ENCODE results near the gene DAAM2.

Gene DAAM2

DNA sequence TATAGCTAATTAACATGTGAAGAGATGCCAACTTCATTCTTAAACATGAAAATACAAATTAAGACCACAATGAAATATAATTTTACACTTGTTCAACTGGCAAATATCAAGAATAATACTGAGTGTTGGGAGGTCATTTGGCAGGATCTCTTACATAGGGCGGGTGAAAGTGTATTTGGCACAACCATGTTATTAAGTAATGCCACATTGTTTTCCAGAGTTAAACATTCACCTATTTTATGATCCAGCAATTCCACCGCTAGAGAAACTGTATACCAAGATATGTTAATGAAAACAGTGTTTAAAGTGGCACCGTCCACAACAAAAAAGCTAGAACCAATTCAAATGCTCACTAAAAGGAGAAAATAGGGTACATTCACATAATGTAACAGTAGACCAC, 128.0 kb downstream of the DAAM2 start:
- Histone ChIP-seq H3K27ac (ENCODE audit: low read depth, low read length) (no peak overlapping the region), H3K4me3 (ENCODE audit: low read depth, low read length) (no peak overlapping the region), H3K9ac (ENCODE audit: low read length) (no peak overlapping the region), H3K27me3 (ENCODE audit: control insufficient read depth, insufficient read depth, low read length) (no peaks in the 10 kb centered on the region), H3K9me3 (ENCODE audit: control insufficient read depth, insufficient read depth, low read depth, low read length) (no peaks in the 10 kb centered on the region), H3K4me1 (ENCODE audit: control insufficient read depth, insufficient read depth, low read length) (no peaks in the 10 kb centered on the region), H3K36me3 (ENCODE audit: control insufficient read depth, insufficient read depth, low read length) (peaks cover 30% of the 10 kb centered on the region)

DNA sequence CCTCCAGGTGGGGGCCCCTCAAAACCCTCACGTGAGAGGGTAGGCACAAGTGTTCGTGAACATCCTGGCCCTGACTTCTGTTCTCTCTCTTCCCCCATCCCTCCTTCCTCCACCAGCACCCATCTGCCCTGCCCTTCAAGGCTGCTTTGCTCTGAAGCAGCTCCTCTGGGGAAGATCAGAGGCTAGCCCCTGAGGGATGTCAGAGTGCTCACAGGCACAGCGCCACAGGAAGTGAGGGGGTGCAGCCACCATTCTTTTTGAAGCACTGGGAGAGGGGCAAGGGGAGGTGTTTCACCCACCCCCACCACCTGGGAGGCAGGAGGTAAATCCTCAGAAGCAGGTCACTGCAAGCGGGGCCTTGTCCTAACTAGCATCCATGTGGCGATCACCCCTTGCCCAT, 130.6 kb downstream of the DAAM2 start:
- no peak overlapping the region for H3K27ac ChIP-seq (ENCODE audit: low read depth, low read length)
- peaks cover 38% of the 10 kb centered on the region for H3K36me3 ChIP-seq (ENCODE audit: control insufficient read depth, insufficient read depth, low read length)
- H3K4me3 ChIP-seq (ENCODE audit: low read depth, low read length), result no peak overlapping the region
- 0 out of 2 replicates have a peak, but pooled peaks cover 3% of the 10 kb centered on the region for H3K9me3 ChIP-seq (ENCODE audit: control insufficient read depth, insufficient read depth, low read depth, low read length)
- no peaks in the 10 kb centered on the region for H3K27me3 ChIP-seq (ENCODE audit: control insufficient read depth, insufficient read depth, low read length)
- no peaks in the 10 kb centered on the region for H3K4me1 ChIP-seq (ENCODE audit: control insufficient read depth, insufficient read depth, low read length)
- no peak overlapping the region for H3K9ac ChIP-seq (ENCODE audit: low read length)

DNA sequence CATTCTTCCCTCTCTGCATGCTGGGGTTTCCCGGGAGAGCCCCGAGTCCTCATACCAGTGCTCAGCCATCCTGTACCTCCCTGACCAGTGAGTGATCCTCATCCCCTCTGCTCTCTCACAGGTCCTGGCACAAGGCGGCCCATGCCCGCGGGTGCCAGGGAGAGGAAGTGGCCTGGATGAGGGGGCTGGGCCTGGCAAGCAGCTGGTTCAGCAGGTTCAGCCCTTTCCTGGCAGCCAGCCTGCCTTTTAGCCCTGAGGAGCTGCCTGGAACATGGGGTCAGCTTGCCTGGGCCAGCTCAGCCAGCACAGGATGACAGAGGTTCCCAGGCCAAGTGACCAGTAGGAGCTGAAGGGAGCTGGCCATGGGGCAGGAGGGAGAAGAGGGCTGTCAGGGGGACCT, 131.2 kb downstream of the DAAM2 start:
- 0 out of 2 replicates have a peak, but pooled peaks cover 3% of the 10 kb centered on the region for H3K9me3 ChIP-seq (ENCODE audit: control insufficient read depth, insufficient read depth, low read depth, low read length)
- H3K4me3 ChIP-seq (ENCODE audit: low read depth, low read length), result no peak overlapping the region
- H3K27ac ChIP-seq (ENCODE audit: low read depth, low read length), result no peak overlapping the region
- no peaks in the 10 kb centered on the region for H3K4me1 ChIP-seq (ENCODE audit: control insufficient read depth, insufficient read depth, low read length)
- no peaks in the 10 kb centered on the region for H3K27me3 ChIP-seq (ENCODE audit: control insufficient read depth, insufficient read depth, low read length)
- H3K36me3 ChIP-seq (ENCODE audit: control insufficient read depth, insufficient read depth, low read length), result peaks cover 38% of the 10 kb centered on the region
- no peak overlapping the region for H3K9ac ChIP-seq (ENCODE audit: low read length)

DNA sequence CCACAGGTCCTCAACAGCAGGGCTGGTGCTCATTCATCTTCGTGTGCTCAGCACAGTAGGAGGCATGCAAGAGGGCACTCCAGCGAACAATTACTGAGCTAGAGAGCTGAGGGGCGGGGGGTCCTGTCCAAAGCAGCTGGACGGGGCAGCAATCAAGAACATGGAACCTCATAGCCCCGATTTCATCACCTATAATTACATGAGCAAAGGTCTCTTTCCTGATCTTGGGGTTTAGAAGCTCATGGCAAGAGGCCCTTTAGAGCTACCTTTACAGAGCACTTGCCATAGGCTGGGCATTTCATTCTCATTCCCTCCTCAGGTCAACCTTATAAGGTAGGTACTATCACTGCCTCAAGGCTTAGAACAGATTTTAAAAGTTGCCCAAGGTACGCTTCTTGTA, 131.7 kb downstream of the DAAM2 start:
- H3K4me1 ChIP-seq (ENCODE audit: control insufficient read depth, insufficient read depth, low read length), result peaks cover 3% of the 10 kb centered on the region; the same call in 1 of the 2 replicates
- peaks cover 38% of the 10 kb centered on the region for H3K36me3 ChIP-seq (ENCODE audit: control insufficient read depth, insufficient read depth, low read length)
- H3K9me3 ChIP-seq (ENCODE audit: control insufficient read depth, insufficient read depth, low read depth, low read length), result 0 out of 2 replicates have a peak, but pooled peaks cover 3% of the 10 kb centered on the region
- H3K27me3 ChIP-seq (ENCODE audit: control insufficient read depth, insufficient read depth, low read length), result no peaks in the 10 kb centered on the region
- no peak overlapping the region for H3K27ac ChIP-seq (ENCODE audit: low read depth, low read length)
- no peak overlapping the region for H3K9ac ChIP-seq (ENCODE audit: low read length)
- no peak overlapping the region for H3K4me3 ChIP-seq (ENCODE audit: low read depth, low read length)

DNA sequence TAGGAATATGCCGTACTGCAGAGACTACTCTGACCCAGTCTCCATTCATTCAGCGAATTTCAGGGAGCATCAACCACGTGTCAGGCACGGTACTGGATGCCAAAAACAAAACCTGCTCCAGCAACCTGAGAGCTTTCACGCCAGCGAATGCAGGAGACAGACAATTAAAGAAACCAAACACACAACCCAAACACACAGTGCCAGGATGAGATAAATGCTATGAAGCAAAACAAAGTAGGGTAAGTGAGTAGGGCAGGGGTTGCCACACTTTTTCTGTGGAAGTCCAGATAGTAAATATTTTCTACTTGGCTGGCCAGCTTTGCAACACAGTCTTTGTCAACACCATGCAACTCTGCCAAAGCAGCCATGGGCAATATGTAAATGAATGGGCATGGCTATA, 132.1 kb downstream of the DAAM2 start:
- H3K27me3 ChIP-seq (ENCODE audit: control insufficient read depth, insufficient read depth, low read length), result no peaks in the 10 kb centered on the region
- H3K36me3 ChIP-seq (ENCODE audit: control insufficient read depth, insufficient read depth, low read length), result peaks cover 38% of the 10 kb centered on the region
- H3K9me3 ChIP-seq (ENCODE audit: control insufficient read depth, insufficient read depth, low read depth, low read length), result 0 out of 2 replicates have a peak, but pooled peaks cover 3% of the 10 kb centered on the region
- peaks cover 7% of the 10 kb centered on the region; the same call in 1 of the 2 replicates for H3K4me1 ChIP-seq (ENCODE audit: control insufficient read depth, insufficient read depth, low read length)
- H3K4me3 ChIP-seq (ENCODE audit: low read depth, low read length), result no peak overlapping the region
- no peak overlapping the region for H3K9ac ChIP-seq (ENCODE audit: low read length)
- H3K27ac ChIP-seq (ENCODE audit: low read depth, low read length), result no peak overlapping the region

DNA sequence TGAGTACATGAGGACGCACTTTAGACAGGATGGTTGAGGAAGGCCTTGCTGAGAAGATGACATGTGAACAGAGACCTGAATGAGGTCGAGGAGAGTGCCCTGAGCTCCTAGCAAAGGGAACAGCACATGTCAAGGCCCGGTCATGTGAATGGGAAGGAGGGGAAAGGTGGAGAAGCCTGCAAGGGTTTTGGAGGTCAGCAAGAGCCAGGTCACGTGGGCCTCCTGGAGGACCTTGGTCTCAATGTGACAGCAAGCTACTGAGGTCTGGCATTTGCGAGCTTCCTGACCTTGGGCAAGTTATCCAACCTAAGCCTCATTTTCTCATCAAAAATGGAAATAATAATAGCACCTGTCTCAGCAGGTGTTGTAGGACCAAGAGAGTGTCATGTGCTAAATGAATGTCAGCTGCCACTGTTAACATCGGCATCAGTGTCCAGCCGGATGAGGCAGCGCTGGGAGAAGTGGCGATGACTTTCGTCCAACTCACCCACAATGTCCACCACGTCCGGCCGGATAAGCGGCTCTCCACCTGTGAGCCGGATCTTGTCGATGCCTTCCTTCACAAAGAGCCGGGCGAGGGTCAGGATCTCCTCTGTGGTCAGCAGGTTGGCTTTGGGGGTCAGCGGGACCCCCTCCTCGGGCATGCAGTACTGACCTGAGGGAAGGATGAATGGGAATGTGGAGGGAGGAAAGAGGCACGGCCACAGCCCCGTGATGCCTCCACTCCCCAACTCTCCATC, 133.2 kb downstream of the DAAM2 start:
- H3K4me1 ChIP-seq (ENCODE audit: control insufficient read depth, insufficient read depth, low read length), result peaks cover 10% of the 10 kb centered on the region; the same call in 1 of the 2 replicates
- H3K36me3 ChIP-seq (ENCODE audit: control insufficient read depth, insufficient read depth, low read length), result peaks cover 38% of the 10 kb centered on the region
- no peaks in the 10 kb centered on the region for H3K27me3 ChIP-seq (ENCODE audit: control insufficient read depth, insufficient read depth, low read length)
- H3K27ac ChIP-seq (ENCODE audit: low read depth, low read length), result no peak overlapping the region
- 0 out of 2 replicates have a peak, but pooled peaks cover 3% of the 10 kb centered on the region for H3K9me3 ChIP-seq (ENCODE audit: control insufficient read depth, insufficient read depth, low read depth, low read length)
- no peak overlapping the region for H3K4me3 ChIP-seq (ENCODE audit: low read depth, low read length)
- H3K9ac ChIP-seq (ENCODE audit: low read length), result no peak overlapping the region

DNA sequence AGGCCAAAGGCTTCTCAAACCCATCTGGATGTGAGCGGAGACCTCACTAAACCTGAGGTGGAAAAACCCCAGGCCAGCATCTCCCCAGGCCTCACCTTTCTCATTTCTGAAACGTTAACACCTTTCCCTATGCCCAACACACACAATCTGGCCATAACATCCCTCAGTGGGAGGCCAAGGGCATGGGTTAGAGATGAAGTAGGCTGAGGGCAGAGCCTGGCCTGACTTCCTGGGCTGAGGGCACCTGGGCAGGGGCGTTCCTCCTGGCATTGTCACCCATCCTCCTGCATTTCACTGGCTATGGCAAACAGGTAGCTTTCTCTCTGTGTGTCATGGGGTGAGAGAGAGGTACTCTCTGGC, 133.7 kb downstream of the DAAM2 start:
- H3K27ac ChIP-seq (ENCODE audit: low read depth, low read length), result no peak overlapping the region
- no peak overlapping the region for H3K4me3 ChIP-seq (ENCODE audit: low read depth, low read length)
- no peak overlapping the region for H3K9ac ChIP-seq (ENCODE audit: low read length)
- H3K4me1 ChIP-seq (ENCODE audit: control insufficient read depth, insufficient read depth, low read length), result peaks cover 10% of the 10 kb centered on the region; the same call in 1 of the 2 replicates
- peaks cover 38% of the 10 kb centered on the region for H3K36me3 ChIP-seq (ENCODE audit: control insufficient read depth, insufficient read depth, low read length)
- 0 out of 2 replicates have a peak, but pooled peaks cover 3% of the 10 kb centered on the region for H3K9me3 ChIP-seq (ENCODE audit: control insufficient read depth, insufficient read depth, low read depth, low read length)
- H3K27me3 ChIP-seq (ENCODE audit: control insufficient read depth, insufficient read depth, low read length), result no peaks in the 10 kb centered on the region

DNA sequence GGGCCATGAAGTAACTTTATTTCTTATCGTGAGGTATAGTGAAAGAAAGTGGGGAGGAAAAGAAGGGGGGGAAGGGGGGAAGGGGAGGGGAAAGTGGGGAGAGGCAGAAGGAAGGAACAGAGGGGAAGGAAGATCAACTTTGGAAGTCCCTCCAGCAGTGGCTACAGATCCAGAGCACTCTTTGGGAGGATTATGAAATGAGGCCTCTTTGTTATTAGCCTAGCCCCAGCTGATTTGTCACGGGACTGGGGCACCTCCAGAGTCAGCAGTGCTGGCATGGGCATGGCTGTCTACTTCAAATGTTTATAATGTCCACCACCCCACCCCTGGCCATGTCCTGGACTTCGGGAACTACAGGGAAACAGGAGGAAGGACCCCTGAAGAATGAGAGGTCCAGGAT, 134.5 kb downstream of the DAAM2 start:
- Histone ChIP-seq H3K9me3 (ENCODE audit: control insufficient read depth, insufficient read depth, low read depth, low read length) (0 out of 2 replicates have a peak, but pooled peaks cover 3% of the 10 kb centered on the region), H3K27ac (ENCODE audit: low read depth, low read length) (no peak overlapping the region), H3K4me3 (ENCODE audit: low read depth, low read length) (no peak overlapping the region), H3K9ac (ENCODE audit: low read length) (no peak overlapping the region), H3K36me3 (ENCODE audit: control insufficient read depth, insufficient read depth, low read length) (peaks cover 36% of the 10 kb centered on the region), H3K4me1 (ENCODE audit: control insufficient read depth, insufficient read depth, low read length) (peaks cover 14% of the 10 kb centered on the region; the same call in 1 of the 2 replicates), H3K27me3 (ENCODE audit: control insufficient read depth, insufficient read depth, low read length) (no peaks in the 10 kb centered on the region)

DNA sequence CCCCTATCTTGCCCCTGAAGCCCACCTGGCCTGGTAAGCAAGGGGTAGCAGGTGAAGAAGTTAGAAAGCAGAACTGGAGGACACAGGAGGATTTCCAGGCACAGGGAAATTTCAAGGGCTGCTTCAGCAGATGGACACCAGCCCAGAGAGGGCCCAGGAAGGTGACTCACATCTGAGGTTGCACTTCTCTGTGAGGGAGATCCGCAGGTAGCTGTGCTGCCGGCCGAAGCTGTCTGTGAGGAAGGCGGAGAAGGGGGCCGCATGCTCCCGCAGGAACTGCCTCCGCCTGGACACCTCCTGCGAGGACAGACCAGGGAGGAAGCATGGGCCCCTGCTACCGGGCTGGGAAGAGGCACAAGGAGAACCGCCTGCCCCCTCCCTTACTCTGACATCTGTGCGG, 135.0 kb downstream of the DAAM2 start:
- Histone ChIP-seq H3K4me1 (ENCODE audit: control insufficient read depth, insufficient read depth, low read length) (peaks cover 18% of the 10 kb centered on the region; the same call in 1 of the 2 replicates), H3K9me3 (ENCODE audit: control insufficient read depth, insufficient read depth, low read depth, low read length) (0 out of 2 replicates have a peak, but pooled peaks cover 3% of the 10 kb centered on the region), H3K9ac (ENCODE audit: low read length) (no peak overlapping the region), H3K27me3 (ENCODE audit: control insufficient read depth, insufficient read depth, low read length) (no peaks in the 10 kb centered on the region), H3K27ac (ENCODE audit: low read depth, low read length) (no peak overlapping the region), H3K4me3 (ENCODE audit: low read depth, low read length) (no peak overlapping the region), H3K36me3 (ENCODE audit: control insufficient read depth, insufficient read depth, low read length) (peaks cover 31% of the 10 kb centered on the region)

DNA sequence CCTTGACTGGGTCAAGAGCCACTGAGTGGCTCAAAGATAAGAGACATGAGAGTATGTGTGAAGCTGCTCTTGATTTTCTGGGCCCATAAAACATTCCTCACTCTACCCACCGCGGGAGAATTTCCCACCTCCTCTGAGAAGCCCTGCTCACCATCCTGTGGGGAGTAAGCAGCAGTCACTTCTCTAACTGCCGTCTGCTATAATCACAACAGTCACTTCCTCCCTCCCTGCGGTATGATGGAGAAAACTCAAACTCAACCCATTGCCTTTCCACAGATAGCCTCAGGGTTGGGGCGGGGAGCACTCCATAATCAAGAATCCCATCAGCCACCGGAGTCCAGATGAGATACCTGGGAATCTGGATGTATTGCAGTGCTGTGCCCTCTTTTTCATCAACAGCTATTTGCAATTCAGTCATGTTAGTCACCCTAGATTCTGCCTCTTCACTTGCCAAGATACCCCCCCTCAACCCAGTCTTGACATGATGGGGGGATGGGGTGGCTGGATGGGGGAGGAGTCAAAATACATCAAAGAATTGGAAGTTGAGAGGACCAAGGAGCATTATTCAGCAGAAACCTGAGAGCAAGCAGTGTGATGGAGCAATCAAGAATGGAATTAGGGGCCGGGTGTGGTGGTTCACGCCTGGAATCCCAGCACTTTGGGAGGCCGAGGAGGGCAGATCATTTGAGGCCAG, 137.0 kb downstream of the DAAM2 start:
- Histone ChIP-seq H3K4me1 (ENCODE audit: control insufficient read depth, insufficient read depth, low read length) (peaks cover 36% of the 10 kb centered on the region; the same call in 1 of the 2 replicates), H3K9me3 (ENCODE audit: control insufficient read depth, insufficient read depth, low read depth, low read length) (0 out of 2 replicates have a peak, but pooled peaks cover 3% of the 10 kb centered on the region), H3K27ac (ENCODE audit: low read depth, low read length) (no peak overlapping the region), H3K36me3 (ENCODE audit: control insufficient read depth, insufficient read depth, low read length) (peaks cover 19% of the 10 kb centered on the region), H3K27me3 (ENCODE audit: control insufficient read depth, insufficient read depth, low read length) (no peaks in the 10 kb centered on the region), H3K4me3 (ENCODE audit: low read depth, low read length) (no peak overlapping the region), H3K9ac (ENCODE audit: low read length) (no peak overlapping the region)
